GM10266 (cell line): ENCODE data around the gene ORC2.
"Not testable (repeated sequence)": the region's sequence is repeated elsewhere in the genome, so short reads cannot be mapped to it uniquely, and the experiment has no call there.

Experiments used
- DNase-seq: peaks from one replicate; pipeline ENCODE4 v3.0.0; 2012; ENCODE audit errors: extremely low spot score
- TF ChIP-seq, protein P1 (sequence below): IDR thresholded peaks from 2 replicates; pipeline ENCODE4 v1.5.1; 2012; ENCODE audit warnings: mild to moderate bottlenecking, low read depth; ENCODE audit not compliant: control insufficient read depth, insufficient read depth; ENCODE audit errors: missing control alignments

Gene ORC2

GRCh38 chr2:200901459-200902072, 61.9 kb downstream of the ORC2 start:
- TF ChIP-seq, protein P1, sequence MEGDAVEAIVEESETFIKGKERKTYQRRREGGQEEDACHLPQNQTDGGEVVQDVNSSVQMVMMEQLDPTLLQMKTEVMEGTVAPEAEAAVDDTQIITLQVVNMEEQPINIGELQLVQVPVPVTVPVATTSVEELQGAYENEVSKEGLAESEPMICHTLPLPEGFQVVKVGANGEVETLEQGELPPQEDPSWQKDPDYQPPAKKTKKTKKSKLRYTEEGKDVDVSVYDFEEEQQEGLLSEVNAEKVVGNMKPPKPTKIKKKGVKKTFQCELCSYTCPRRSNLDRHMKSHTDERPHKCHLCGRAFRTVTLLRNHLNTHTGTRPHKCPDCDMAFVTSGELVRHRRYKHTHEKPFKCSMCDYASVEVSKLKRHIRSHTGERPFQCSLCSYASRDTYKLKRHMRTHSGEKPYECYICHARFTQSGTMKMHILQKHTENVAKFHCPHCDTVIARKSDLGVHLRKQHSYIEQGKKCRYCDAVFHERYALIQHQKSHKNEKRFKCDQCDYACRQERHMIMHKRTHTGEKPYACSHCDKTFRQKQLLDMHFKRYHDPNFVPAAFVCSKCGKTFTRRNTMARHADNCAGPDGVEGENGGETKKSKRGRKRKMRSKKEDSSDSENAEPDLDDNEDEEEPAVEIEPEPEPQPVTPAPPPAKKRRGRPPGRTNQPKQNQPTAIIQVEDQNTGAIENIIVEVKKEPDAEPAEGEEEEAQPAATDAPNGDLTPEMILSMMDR = peak; percentile 74
- DNase-seq = peak; percentile 79

GRCh38 chr2:200899482-200899881, 64.0 kb downstream of the ORC2 start:
- TF ChIP-seq, protein P1 = no peak
- DNase-seq = no peak

- peak; percentile 85 for DNase-seq
- TF ChIP-seq, protein P1 = no peak
These were observed 74.5 kb downstream of the ORC2 start, which contains the start of the genes NIF3L1 and PPIL3 for GRCh38 chr2:200888704-200889625. TSS of gene NIF3L1 (plus strand) at chr2:200889371. CDS start at chr2:200891944, 2,573 bp downstream. TSS of gene PPIL3 (minus strand) at chr2:200889077. CDS start at chr2:200887615, 1,462 bp downstream.

GRCh38 chr2:200881715-200882249, 81.7 kb downstream of the ORC2 start:
- DNase-seq = not testable (repeated sequence)

- TF ChIP-seq, protein P1 = no peak
- DNase-seq = no peak
These were observed 85.1 kb downstream of the ORC2 start for GRCh38 chr2:200878289-200878880.

- DNase-seq = no peak
- TF ChIP-seq, protein P1 = no peak
These were observed 86.0 kb downstream of the ORC2 start for GRCh38 chr2:200877443-200877842.

DNA sequence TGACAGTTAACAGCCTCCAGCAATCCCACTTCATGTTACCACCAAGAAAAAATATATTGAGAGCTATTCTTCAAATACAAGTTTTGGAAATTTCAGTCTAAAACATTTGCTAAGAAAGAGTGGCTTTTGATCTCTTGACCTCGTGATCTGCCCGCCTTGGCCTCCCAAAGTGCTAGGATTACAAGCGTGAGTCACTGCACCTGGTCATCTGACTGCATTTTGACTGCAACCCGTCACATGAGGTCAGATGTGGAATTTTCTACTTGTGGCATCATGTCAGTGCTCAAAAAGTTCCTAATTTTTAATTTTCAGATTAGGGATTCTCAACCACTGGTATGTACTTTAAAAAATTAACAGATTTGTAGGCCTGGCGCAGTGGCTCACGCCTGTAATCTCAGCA, 89.9 kb downstream of the ORC2 start:
- DNase-seq = no peak
- TF ChIP-seq, protein P1 = no peak
